SU-DHL-6 (cell line): ENCODE results near the gene RFC2.
A peak's percentile ranks its signal among the peaks of the same experiment; 100 is the strongest.

Experiments
- H2AFZ ChIP-seq: fragments of 200-600 bp; sonication (generic); 2 replicates; pipeline ENCODE4 v1.6.1; 2014; ENCODE audit warnings: low read depth, mild to moderate bottlenecking, moderate library complexity, mixed read lengths, antibody characterized with exemption, low read length; ENCODE audit not compliant: severe bottlenecking
- H3F3A ChIP-seq: fragments of 200-600 bp; shearing (Covaris generic); 2 replicates; pipeline ENCODE4 v1.6.0; 2016; ENCODE audit warnings: antibody characterized with exemption, mild to moderate bottlenecking; ENCODE audit not compliant: insufficient read depth
- H3K27ac ChIP-seq: fragments of 200-600 bp; sonication (generic); 2 replicates; pipeline ENCODE4 v1.5.1; 2016; ENCODE audit warnings: low read depth, mild to moderate bottlenecking, low read length, moderate library complexity, mixed read lengths
- H3K27me3 ChIP-seq: fragments of 200-600 bp; sonication (generic), shearing (Covaris generic); 2 replicates; pipeline ENCODE4 v1.6.0; 2014; ENCODE audit warnings: mild to moderate bottlenecking, low read length
- H3K36me3 ChIP-seq: fragments of 200-600 bp; sonication (generic); 2 replicates; pipeline ENCODE4 v1.6.1; 2014; ENCODE audit warnings: mild to moderate bottlenecking, low read length, mixed read lengths
- H3K4me2 ChIP-seq: fragments of 300-600, 200-600 bp; shearing (Covaris generic), sonication (generic); 2 replicates; pipeline ENCODE4 v1.6.0; 2014; ENCODE audit warnings: low read length, low read depth, mild to moderate bottlenecking; ENCODE audit not compliant: poor library complexity, severe bottlenecking
- H3K4me3 ChIP-seq: fragments of 200-600 bp; sonication (generic); 2 replicates; pipeline ENCODE4 v1.5.1; 2014; ENCODE audit warnings: antibody characterized with exemption, low read length, mild to moderate bottlenecking, mixed read lengths; ENCODE audit not compliant: insufficient read depth, poor library complexity, severe bottlenecking
- H3K79me2 ChIP-seq: fragments of 200-600 bp; sonication (generic); 2 replicates; pipeline ENCODE4 v1.6.1; 2014; ENCODE audit warnings: mild to moderate bottlenecking, low read length, moderate library complexity; ENCODE audit not compliant: insufficient read depth
- H3K9ac ChIP-seq: fragments of 200-600 bp; sonication (generic); 2 replicates; pipeline ENCODE4 v1.7.0; 2014; ENCODE audit warnings: mild to moderate bottlenecking, low read length
- H3K9me2 ChIP-seq: fragments of 200-600 bp; sonication (generic); replicated peaks from 2 replicates; pipeline ENCODE4 v1.6.1; 2014; ENCODE audit warnings: low read length; ENCODE audit not compliant: insufficient read depth
- H3K9me3 ChIP-seq: fragments of 200-600 bp; sonication (generic); 2 replicates; pipeline ENCODE4 v1.6.1; 2014; ENCODE audit warnings: low read length, mixed read lengths; ENCODE audit not compliant: insufficient read depth
- H4K20me1 ChIP-seq: fragments of 200-600 bp; sonication (generic); 2 replicates; pipeline ENCODE4 v1.6.1; 2014; ENCODE audit warnings: low read depth, mild to moderate bottlenecking, antibody characterized with exemption, low read length, moderate library complexity, mixed read lengths
- EZH2phosphoT487 ChIP-seq: fragments of 200-600 bp; sonication (generic), shearing (Covaris generic); conservative IDR thresholded peaks from 2 replicates; pipeline ENCODE4 v1.6.1; 2018; ENCODE audit warnings: mild to moderate bottlenecking, antibody characterized with exemption, low read length, moderate library complexity, mixed read lengths
- TF ChIP-seq, protein P1 (sequence below): fragments of 200-600 bp; sonication (generic); IDR thresholded peaks from one replicate; pipeline ENCODE4 v1.5.1; 2017; ENCODE audit warnings: antibody characterized with exemption, mild to moderate bottlenecking, low read length, moderate library complexity; ENCODE audit not compliant: insufficient read depth, poor library complexity, severe bottlenecking

The RFC2 gene

GRCh38 chr7:74254129-74254857, at the start of gene RFC2:
Gene RFC2, minus strand, starts transcription at chr7:74254399. Its CDS starts 16 bp downstream, at chr7:74254383.
- Histone ChIP-seq H3K27ac (peak within 1 kb of the TSS; percentile 63), H3K9me3 (no peaks in the 10 kb centered on the region), H4K20me1 (no peaks in the 10 kb centered on the region), H3K36me3 (peaks cover 3% of the 10 kb centered on the region; the same call in 1 of the 2 replicates), H3F3A (no peaks in the 10 kb centered on the region; the same call in 1 of the 2 replicates), H3K4me2 (peak within 1 kb of the TSS; percentile 87), H3K9me2 (no peaks in the 10 kb centered on the region), H3K9ac (peak within 1 kb of the TSS; percentile 94), H3K4me3 (peak within 1 kb of the TSS; percentile 87), H3K79me2 (peaks cover 31% of the 10 kb centered on the region), H2AFZ (peak within 1 kb of the TSS; percentile 94), H3K27me3 (no peaks in the 10 kb centered on the region)
- TF ChIP-seq, protein P1, sequence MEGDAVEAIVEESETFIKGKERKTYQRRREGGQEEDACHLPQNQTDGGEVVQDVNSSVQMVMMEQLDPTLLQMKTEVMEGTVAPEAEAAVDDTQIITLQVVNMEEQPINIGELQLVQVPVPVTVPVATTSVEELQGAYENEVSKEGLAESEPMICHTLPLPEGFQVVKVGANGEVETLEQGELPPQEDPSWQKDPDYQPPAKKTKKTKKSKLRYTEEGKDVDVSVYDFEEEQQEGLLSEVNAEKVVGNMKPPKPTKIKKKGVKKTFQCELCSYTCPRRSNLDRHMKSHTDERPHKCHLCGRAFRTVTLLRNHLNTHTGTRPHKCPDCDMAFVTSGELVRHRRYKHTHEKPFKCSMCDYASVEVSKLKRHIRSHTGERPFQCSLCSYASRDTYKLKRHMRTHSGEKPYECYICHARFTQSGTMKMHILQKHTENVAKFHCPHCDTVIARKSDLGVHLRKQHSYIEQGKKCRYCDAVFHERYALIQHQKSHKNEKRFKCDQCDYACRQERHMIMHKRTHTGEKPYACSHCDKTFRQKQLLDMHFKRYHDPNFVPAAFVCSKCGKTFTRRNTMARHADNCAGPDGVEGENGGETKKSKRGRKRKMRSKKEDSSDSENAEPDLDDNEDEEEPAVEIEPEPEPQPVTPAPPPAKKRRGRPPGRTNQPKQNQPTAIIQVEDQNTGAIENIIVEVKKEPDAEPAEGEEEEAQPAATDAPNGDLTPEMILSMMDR = no peak
- TF ChIP-seq EZH2phosphoT487 = no peak

GRCh38 chr7:74302745-74303221, 48.6 kb upstream of the RFC2 start:
- no peaks in the 10 kb centered on the region for H3K9me3 ChIP-seq
- H3K4me3 ChIP-seq = no peak overlapping the region
- H3K9me2 ChIP-seq = no peaks in the 10 kb centered on the region
- H4K20me1 ChIP-seq = no peaks in the 10 kb centered on the region
- no peaks in the 10 kb centered on the region for H3K36me3 ChIP-seq
- no peak overlapping the region for H3K9ac ChIP-seq
- H3K27ac ChIP-seq = no peak overlapping the region
- 0 out of 2 replicates have a peak, but pooled peaks cover 5% of the 10 kb centered on the region for H3K27me3 ChIP-seq
- H3K79me2 ChIP-seq = no peaks in the 10 kb centered on the region
- no peak overlapping the region for H2AFZ ChIP-seq
- TF ChIP-seq, protein P1 = no peak
- no peak for TF ChIP-seq EZH2phosphoT487
- no peak overlapping the region for H3K4me2 ChIP-seq
- no peaks in the 10 kb centered on the region for H3F3A ChIP-seq

GRCh38 chr7:74300926-74301325, 46.7 kb upstream of the RFC2 start:
- H3K79me2 ChIP-seq = no peaks in the 10 kb centered on the region
- H3K9me2 ChIP-seq = no peaks in the 10 kb centered on the region
- H3F3A ChIP-seq = no peaks in the 10 kb centered on the region
- H3K36me3 ChIP-seq = no peaks in the 10 kb centered on the region
- H3K9ac ChIP-seq = no peak overlapping the region
- H4K20me1 ChIP-seq = no peaks in the 10 kb centered on the region
- TF ChIP-seq, protein P1 = no peak
- TF ChIP-seq EZH2phosphoT487 = no peak
- H3K4me2 ChIP-seq = no peak overlapping the region
- no peak overlapping the region for H2AFZ ChIP-seq
- H3K27ac ChIP-seq = no peak overlapping the region
- H3K9me3 ChIP-seq = no peaks in the 10 kb centered on the region
- H3K27me3 ChIP-seq = no peaks in the 10 kb centered on the region
- no peak overlapping the region for H3K4me3 ChIP-seq
